ENCODE measurements around the gene ZNF304.

GRCh38 chr19:57320180-57321084 is 30.6 kb upstream of the ZNF304 start, which contains the start of gene ZNF543:
- TF ChIP-seq CTCF (conservative IDR thresholded peaks at IDR 0.05; ENCODE audit: low read depth, low read length) (no peak), MAZ (IDR thresholded peaks at IDR 0.05; ENCODE audit: borderline replicate concordance, low read depth, low read length) (peak; percentile 53; the same call in 1 of the 2 replicates), RAD21 (IDR thresholded peaks at IDR 0.05; ENCODE audit: low read length) (peak; percentile 12; the same call in 1 of the 2 replicates)

All from IMR-90 (cell line).